UCSD-AML1 (cell line): ENCODE data around the gene RRP1.
A peak's percentile ranks its signal among the peaks of the same experiment; 100 is the strongest.
"Not testable (repeated sequence)": the region's sequence is repeated elsewhere in the genome, so short reads cannot be mapped to it uniquely, and the experiment has no call there.

ENCODE experiments used
- DNase-seq: peaks from one replicate; lab custom pipeline; 2025; ENCODE audit not compliant: unreplicated experiment; lab: John Stamatoyannopoulos, UW

RRP1 gene

GRCh38 chr21:43816611-43817071 is 27.3 kb downstream of the RRP1 start:
- DNase-seq, result no peak

GRCh38 chr21:43817157-43818086 is 28.0 kb downstream of the RRP1 start:
- no peak for DNase-seq

GRCh38 chr21:43818685-43819084 is 29.3 kb downstream of the RRP1 start:
- DNase-seq, result no peak

- no peak for DNase-seq
These were observed 30.4 kb downstream of the RRP1 start for GRCh38 chr21:43819511-43820405.

GRCh38 chr21:43820466-43820865 is 31.1 kb downstream of the RRP1 start:
- DNase-seq, result no peak

GRCh38 chr21:43822166-43822565 is 32.8 kb downstream of the RRP1 start:
- DNase-seq, result not testable (repeated sequence)

GRCh38 chr21:43822741-43823140 is 33.4 kb downstream of the RRP1 start:
- DNase-seq, result not testable (repeated sequence)

GRCh38 chr21:43824333-43825241 is 35.2 kb downstream of the RRP1 start:
- no peak for DNase-seq

GRCh38 chr21:43825242-43825935 is 36.0 kb downstream of the RRP1 start:
- DNase-seq, result no peak

GRCh38 chr21:43825936-43826622 is 36.7 kb downstream of the RRP1 start:
- DNase-seq, result no peak

- DNase-seq, result no peak
These were observed 37.2 kb downstream of the RRP1 start for GRCh38 chr21:43826623-43826974.

- DNase-seq, result no peak
These were observed 37.7 kb downstream of the RRP1 start for GRCh38 chr21:43827015-43827611.

GRCh38 chr21:43829161-43829560 is 39.8 kb downstream of the RRP1 start:
- DNase-seq, result no peak

GRCh38 chr21:43829575-43830119 is 40.3 kb downstream of the RRP1 start:
- peak; percentile 54 for DNase-seq

GRCh38 chr21:43832158-43832550 is 42.8 kb downstream of the RRP1 start:
- no peak for DNase-seq

- DNase-seq, result no peak
These were observed 43.3 kb downstream of the RRP1 start for GRCh38 chr21:43832648-43833047.

- peak; percentile 64 for DNase-seq
These were observed 44.9 kb downstream of the RRP1 start for GRCh38 chr21:43834146-43834905.

- DNase-seq, result peak; percentile 40
These were observed 45.7 kb downstream of the RRP1 start for GRCh38 chr21:43835050-43835449.
